ENCODE results near the gene MBP.
"Not testable (repeated sequence)": the region's sequence is repeated elsewhere in the genome, so short reads cannot be mapped to it uniquely, and the experiment has no call there.

MBP gene

DNA sequence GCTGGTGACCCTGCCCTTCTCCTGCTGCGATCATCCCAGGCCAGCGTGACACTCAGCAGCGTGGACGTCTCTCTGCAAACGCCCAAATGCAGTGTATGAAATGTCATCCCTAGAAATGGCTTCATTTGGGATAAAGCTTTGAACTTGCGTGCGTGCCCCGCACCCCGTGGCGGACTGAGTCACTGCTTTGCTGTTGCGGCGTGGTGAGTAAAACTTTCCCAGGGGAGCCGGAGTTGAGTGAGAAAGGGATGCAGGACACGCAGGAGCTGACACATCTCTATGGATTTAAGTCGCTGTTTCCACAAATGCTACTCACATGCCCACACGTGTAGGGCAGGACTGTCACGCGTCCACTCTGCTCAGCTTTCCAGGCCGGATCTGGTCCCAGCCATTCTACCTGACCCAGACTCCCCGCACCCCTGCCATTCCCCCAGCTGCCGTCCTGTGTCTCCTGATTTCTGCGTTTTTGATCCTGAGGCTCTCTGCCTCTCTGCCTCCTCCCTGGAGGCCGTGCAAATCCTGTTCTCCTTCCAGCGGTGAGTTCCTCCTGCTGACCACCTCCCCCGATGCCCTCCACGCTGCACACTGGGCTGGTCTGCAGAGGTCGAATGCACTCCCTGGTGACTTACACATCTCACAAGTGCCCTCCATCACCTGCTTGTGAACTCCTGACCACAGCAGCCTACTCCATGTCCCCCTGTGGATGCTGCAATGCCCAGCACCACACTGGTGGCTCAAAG lies 88.9 kb downstream of the MBP start:
- no peak for DNase-seq

DNA sequence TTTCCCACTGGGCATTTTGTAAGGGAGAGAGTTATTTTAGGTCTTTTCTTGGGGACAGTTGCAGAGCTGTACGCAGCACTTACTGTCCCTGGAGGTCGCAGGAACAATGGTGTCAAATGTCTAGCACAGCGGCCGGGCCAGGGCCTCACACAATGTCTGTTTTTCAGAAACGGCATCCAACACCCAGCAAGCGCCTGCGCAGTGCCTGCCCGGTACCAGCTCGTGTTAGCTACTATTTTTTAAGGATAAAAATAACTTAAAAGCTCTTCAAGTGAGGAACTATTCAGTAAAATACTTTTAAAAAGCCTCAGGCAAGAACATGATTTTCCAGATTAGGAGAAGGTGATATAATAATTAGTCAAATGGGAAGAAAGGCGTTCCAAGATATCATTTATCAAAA lies 90.0 kb downstream of the MBP start:
- no peak for DNase-seq

- DNase-seq = no peak
These were observed 93.1 kb downstream of the MBP start for GRCh38 chr18:77039196-77040130.

DNA sequence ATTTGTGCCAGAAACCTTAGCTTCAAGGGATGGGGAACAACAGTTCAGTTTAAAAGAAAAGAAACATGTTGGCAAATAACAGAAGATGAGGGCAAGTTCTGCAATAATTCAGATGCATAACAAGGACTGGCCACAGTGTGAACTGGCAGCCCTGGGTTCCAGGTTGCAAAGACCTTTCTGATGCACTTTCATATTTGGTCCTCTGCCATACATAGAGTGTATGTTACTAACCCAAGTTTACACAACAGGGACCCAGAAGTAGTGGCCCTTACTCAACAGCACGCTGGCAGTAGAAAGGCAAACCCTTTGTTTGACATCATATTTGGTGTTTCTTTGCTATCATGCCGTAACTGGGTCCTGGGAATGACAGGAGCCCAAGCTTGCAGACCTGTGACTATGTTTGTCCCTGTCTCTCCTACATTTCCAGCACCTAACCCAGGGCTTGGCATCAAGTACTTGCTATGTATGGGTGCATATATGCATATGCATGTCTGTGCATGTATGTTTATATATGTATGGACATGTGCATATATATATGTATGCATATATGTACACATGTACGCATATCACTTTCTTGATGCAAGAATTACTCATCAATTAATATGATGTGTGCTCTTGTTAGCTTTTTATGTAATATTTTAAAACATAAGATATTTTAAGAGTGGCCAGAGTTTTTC lies 94.3 kb downstream of the MBP start:
- no peak for DNase-seq

- no peak for DNase-seq
These were observed 95.0 kb downstream of the MBP start for GRCh38 chr18:77037567-77037966.

- no peak for DNase-seq
These were observed 97.0 kb downstream of the MBP start for GRCh38 chr18:77035380-77036187.

GRCh38 chr18:77033575-77033974 lies 99.0 kb downstream of the MBP start:
- no peak for DNase-seq

DNA sequence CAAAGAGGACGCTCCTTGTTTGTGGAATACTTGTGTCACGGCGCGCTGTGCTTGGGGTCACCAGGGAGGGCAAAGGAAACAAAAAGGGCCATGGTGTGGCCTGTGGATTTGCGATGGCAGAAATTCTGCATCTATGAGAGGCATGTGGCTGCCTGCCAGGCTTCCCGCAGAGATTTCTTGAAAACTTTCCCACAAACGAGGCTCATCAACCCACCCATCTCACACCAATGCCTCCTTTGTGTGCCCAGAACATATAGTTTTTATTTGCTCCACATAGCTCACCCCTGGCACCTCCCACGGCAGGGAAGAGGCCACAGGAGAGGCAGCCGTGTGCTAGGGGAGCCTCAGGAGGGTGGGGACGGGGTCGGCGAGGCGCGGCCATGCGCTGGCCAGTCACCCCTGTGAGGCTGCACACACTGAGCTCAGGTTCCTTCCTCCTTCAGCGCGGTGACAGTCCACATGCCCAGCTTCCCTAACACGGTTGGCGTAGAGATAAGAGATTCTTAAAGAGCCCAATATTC lies 100.3 kb downstream of the MBP start:
- DNase-seq = no peak

GRCh38 chr18:77031662-77032061 lies 100.9 kb downstream of the MBP start:
- DNase-seq = no peak

DNA sequence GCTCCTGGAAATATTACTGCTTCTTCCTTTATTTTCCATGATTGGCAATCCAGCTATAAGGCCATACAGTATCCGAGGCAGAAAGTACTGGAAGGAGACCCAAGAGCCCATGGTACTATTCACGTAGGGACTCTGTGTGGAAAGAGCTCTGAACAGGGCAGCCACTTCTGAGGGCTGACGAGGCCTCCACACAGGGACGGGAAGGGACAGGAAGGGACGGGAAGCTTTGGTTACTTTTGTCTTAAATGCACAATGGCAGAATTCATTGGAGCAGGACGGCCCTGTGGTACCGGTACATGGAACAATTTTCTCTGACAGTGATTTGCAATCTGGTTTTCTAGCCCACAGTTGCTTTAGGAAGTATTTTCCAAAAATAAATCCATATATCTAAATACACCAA lies 102.4 kb downstream of the MBP start:
- no peak for DNase-seq

DNA sequence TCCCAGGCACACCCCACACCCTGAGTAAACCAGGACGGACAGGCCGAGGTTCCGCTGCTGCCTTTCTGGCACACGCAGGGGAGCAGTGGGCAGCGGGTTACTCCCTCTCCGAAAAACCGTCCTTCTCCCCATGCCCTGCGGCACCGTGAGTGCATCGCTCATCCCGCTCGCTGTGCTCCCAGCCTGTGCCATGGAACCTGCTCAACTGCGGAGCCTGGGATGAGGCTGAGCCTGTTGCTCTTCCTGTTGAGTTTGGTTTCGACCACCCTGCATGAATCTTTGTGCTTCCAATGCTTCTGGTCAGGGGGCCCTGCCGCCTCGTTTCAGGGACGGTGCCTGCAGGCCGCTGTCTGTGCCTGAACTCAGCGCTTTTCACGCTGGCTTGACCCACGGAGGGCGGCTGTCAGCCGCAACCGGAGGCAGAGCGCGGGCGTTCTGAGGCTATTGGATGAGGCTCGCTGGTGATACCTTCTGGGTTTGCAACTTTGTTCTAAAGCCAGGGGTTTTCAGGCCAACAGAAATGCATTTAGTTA lies 106.7 kb downstream of the MBP start:
- no peak for DNase-seq

DNA sequence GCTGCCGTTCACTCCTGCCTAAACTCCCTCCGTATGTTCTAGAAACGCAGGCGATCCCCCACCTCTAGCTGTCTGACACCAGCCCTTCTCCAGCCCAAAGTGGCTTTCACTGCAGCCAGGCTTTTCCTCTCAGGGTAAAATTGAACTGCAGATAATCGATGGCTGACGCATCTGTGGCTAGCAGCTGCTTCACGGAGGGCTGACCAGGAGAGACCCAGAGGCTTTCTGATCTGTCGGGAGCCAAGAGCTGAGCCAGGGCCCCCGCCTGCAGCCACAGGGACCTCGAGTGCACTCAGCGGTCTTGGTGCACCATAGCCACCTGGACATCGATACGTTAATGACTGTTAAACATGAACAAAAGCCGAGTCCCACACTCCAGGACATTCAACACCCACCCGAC lies 107.5 kb downstream of the MBP start:
- DNase-seq = no peak

- no peak for DNase-seq
These were observed 108.1 kb downstream of the MBP start for GRCh38 chr18:77024476-77024875.

DNA sequence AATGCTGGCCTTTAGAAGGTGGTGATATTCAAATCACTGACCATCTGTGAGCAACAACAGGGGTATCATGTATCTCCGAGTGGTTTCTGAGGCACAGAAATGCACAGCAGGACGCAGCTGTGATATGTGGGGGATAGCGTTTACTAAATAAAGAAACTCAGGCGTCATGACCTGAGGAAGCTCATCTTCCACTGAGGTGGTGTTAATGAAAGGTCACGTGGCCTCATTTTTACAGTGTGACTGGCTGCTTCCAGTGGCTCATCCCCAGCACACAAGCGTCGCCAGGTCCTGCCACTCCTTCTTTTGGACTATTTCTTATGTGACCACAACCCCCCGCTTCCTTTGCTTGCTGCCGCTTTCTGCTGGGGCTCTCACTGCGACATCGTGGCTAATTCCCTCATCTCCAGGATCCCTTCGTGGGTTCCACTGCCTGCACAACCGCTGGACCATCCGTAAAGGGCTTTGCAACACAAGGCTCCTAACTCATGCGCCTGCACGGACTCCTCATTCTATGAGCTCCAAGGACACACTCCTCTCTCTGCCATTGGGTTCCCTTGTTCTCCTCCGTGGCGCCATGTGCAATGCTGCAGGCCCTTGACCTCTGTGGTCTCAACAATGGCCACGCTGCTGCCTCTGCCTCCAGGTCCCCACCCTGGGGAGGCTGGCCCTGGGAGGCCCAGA lies 109.3 kb downstream of the MBP start:
- no peak for DNase-seq

DNA sequence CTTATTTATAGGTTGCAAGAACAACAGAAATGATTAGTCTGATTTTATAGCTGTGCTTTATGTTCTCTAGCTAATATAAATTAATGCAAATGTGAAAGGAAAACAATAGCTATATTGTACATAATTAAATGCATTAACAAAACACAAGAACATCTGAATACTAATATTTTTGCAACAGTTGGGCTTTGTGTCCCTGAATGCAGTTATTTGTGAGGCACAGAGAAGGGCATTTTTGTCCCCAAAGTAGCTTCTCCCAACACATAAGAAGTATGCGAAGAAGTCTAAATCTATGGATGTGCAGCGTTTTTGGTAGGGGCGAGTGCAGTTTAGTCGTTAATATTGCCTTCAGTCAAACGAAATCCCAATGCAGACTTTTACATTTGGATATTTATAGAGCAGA lies 110.0 kb downstream of the MBP start:
- no peak for DNase-seq

DNA sequence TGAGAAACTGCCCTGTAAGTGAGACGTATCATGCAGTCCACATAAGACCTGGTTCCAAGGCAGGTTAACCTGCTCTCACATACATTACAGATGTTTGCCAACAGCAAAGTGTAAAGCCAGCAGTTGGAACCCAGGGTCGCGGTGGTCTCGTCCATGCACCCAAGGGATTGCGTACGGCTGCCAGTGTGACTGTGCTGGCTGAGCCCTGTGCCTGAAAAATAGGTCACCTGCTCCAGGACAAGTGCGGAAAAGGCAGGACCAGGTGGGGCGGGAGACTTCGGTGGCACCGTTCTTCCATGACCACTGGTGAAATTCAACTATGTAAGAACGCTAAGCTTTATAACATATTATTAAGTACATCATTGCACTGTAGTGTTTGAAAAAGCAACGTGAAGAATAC lies 110.5 kb downstream of the MBP start:
- no peak for DNase-seq

GRCh38 chr18:77021478-77021877 lies 111.1 kb downstream of the MBP start:
- DNase-seq = not testable (repeated sequence)

DNA sequence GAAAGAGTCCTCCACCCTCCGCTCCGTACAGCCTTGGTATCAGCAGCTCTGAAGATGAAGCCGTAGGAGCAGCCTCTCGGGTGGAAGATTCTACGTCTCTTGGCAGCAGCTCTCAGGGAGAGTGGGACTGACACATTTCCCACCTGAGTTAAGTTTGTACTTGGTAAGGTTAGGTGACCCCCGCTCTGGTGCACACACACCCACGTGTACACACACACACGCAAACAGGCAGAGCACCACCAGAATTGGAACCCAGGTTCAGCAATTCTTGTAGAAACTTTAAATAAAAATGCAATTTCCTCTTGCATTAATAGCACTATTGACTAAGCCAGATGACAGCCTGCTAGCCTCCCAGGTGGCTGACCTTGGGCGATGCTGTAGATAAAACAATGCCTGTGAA lies 111.5 kb downstream of the MBP start:
- DNase-seq = no peak

DNA sequence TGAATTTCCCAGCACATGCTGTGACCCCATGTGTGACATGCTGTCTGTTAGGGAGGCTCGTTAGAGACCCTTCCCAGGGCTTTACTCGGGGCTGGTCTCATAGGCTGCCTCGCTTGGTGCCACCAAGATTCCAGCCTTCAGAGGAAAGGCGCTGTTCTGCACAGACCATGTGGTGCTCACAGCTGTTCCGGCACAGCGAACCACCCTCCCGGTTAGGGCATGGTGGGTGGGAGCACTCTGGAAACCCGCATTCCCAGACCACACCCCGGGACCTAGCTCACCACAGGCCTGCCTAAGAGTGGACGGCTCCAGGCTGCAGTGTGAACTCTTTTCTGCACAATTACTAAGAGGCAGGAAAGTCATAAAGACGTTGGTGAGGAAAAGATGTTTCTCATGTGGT lies 112.0 kb downstream of the MBP start:
- DNase-seq = no peak

DNA sequence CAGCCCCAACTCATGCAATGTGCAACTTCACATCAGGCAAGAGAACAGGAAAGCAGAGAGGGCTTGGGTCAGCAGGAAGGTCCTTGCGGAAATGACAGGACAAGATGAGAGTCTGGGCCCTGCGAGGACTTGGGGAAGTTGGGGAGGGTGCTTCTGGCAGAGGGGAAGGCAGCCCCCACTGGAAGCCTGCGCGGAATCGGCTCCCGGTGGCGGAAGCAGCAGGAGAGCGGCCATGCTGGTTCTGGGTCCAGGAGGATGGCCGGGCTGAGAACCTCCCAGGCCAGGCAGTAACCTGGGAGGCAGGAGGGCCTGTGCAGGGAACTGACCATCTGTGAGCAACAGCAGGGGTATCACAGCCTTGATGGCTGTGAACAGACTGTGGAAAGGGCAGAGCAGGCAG lies 112.9 kb downstream of the MBP start:
- DNase-seq = no peak

GRCh38 chr18:77018650-77019049 lies 113.9 kb downstream of the MBP start:
- not testable (repeated sequence) for DNase-seq

DNA sequence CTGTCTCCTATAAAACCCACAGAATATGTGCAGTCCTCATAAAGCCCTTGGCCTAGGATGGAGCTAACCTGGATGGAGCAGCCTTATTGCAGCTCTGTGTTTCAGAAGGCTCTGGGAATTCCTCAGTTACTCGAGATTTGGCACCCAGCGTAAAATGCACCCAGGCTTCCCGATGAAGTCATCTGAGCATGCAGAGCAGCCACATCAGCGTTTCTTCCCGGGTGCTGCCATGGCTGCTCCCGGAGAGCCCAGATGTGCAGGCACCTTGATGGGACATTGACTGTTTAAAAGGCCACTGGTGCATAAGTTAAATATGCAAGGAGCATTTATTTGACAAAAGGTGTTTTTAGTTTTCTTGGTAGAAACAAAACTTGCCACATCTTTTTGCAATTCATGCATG lies 115.2 kb downstream of the MBP start:
- DNase-seq = no peak
